ENCODE measurements around the gene IFNK.
A peak's percentile ranks its signal among the peaks of the same experiment; 100 is the strongest.

Gene IFNK

GRCh38 chr9:27511771-27512170, 12.3 kb upstream of the IFNK start:
- no peak for DNase-seq (ENCODE audit: low spot score)

GRCh38 chr9:27514551-27514950, 9.5 kb upstream of the IFNK start:
- DNase-seq (ENCODE audit: low spot score): no peak

GRCh38 chr9:27518006-27518405, 6.1 kb upstream of the IFNK start:
- DNase-seq (ENCODE audit: low spot score): no peak

- DNase-seq (ENCODE audit: low spot score): no peak
Observed at GRCh38 chr9:27518809-27519208, 5.3 kb upstream of the IFNK start.

- DNase-seq (ENCODE audit: low spot score): no peak
Observed at GRCh38 chr9:27519466-27520465, 4.3 kb upstream of the IFNK start.

- no peak for DNase-seq (ENCODE audit: low spot score)
Observed at GRCh38 chr9:27520986-27521385, 3.1 kb upstream of the IFNK start.

GRCh38 chr9:27523141-27523540, 949 bp upstream of the IFNK start:
- no peak for DNase-seq (ENCODE audit: low spot score)

- no peak for DNase-seq (ENCODE audit: low spot score)
Observed at GRCh38 chr9:27527702-27528075, 3.6 kb downstream of the IFNK start.

GRCh38 chr9:27528076-27528885, 4.2 kb downstream of the IFNK start:
- peak; percentile 41 for DNase-seq (ENCODE audit: low spot score)

GRCh38 chr9:27528886-27529315, 4.8 kb downstream of the IFNK start:
- DNase-seq (ENCODE audit: low spot score): peak; percentile 21

- peak; percentile 76 for DNase-seq (ENCODE audit: low spot score)
Observed at GRCh38 chr9:27529316-27530278, 5.5 kb downstream of the IFNK start, which contains the start of gene MOB3B. MOB3B (minus strand) TSS chr9:27529814; CDS start chr9:27455550, 74,264 bp downstream.

- DNase-seq (ENCODE audit: low spot score): no peak
Observed at GRCh38 chr9:27530915-27531755, 7.0 kb downstream of the IFNK start.

- DNase-seq (ENCODE audit: low spot score): no peak
Observed at GRCh38 chr9:27532046-27532445, 8.0 kb downstream of the IFNK start.

- no peak for DNase-seq (ENCODE audit: low spot score)
Observed at GRCh38 chr9:27533311-27533710, 9.2 kb downstream of the IFNK start.

GRCh38 chr9:27534131-27534530, 10.0 kb downstream of the IFNK start:
- no peak for DNase-seq (ENCODE audit: low spot score)

GRCh38 chr9:27534658-27535209, 10.6 kb downstream of the IFNK start:
- no peak for DNase-seq (ENCODE audit: low spot score)

- no peak for DNase-seq (ENCODE audit: low spot score)
Observed at GRCh38 chr9:27535701-27536118, 11.6 kb downstream of the IFNK start.

GRCh38 chr9:27536168-27536567, 12.1 kb downstream of the IFNK start:
- no peak for DNase-seq (ENCODE audit: low spot score)

GRCh38 chr9:27537027-27537435, 12.9 kb downstream of the IFNK start:
- DNase-seq (ENCODE audit: low spot score): no peak

GRCh38 chr9:27537756-27538155, 13.7 kb downstream of the IFNK start:
- no peak for DNase-seq (ENCODE audit: low spot score)
